Measurements from ENCODE around the gene ANKRD60. TPM values are rescaled to one million over a fixed set of nuclear protein-coding genes. Genes with fewer than 3 reads are reported as not detected.

Gene ANKRD60
- total and polyA plus RNA-seq, 8 donors: not detected

GRCh38 chr20:58264271-58264670 lies 35.8 kb upstream of the ANKRD60 start:
- Histone ChIP-seq H3K4me1 (no peaks in the 10 kb centered on the region), H3K27me3 (no peaks in the 10 kb centered on the region), H3K36me3 (peaks cover 8 to 86% (median 76%) of the 10 kb centered on the region in 4 donors), H3K27ac (no peak overlapping the region), H3K9me3 (no peaks in the 10 kb centered on the region), H3K4me3 (no peak overlapping the region)
- intact Hi-C loops (cut with DNase I; ENCODE audit: low total_unique reads): no loop called here
- TF ChIP-seq CTCF (IDR thresholded peaks at IDR 0.05) (no peak), POLR2AphosphoS5 (IDR thresholded peaks at IDR 0.05) (no peak), EP300 (IDR thresholded peaks at IDR 0.05) (no peak), POLR2A (IDR thresholded peaks at IDR 0.05) (no peak)
- no peak for DNase-seq
- WGBS, 5 donors: 80 to 98% (median 93%) methylated on average over 6 of the region's 6 CpGs

- no peaks in the 10 kb centered on the region for H3K27me3 ChIP-seq
- peaks cover 8 to 64% (median 53%) of the 10 kb centered on the region in 4 donors for H3K36me3 ChIP-seq
- intact Hi-C loops (cut with DNase I; ENCODE audit: low total_unique reads): no loop called here
- H3K9me3 ChIP-seq: no peaks in the 10 kb centered on the region
- TF ChIP-seq POLR2A (IDR thresholded peaks at IDR 0.05) (no peak), CTCF (IDR thresholded peaks at IDR 0.05) (no peak), EP300 (IDR thresholded peaks at IDR 0.05) (no peak), POLR2AphosphoS5 (IDR thresholded peaks at IDR 0.05) (no peak)
- H3K27ac ChIP-seq: no peak overlapping the region
- no peaks in the 10 kb centered on the region for H3K4me1 ChIP-seq
- H3K4me3 ChIP-seq: no peak overlapping the region
- DNase-seq: no peak
- 86 to 95% (median 89%) methylated on average over 3 of the region's 3 CpGs for WGBS, 5 donors
Observed at GRCh38 chr20:58261660-58262059, 33.2 kb upstream of the ANKRD60 start.

- intact Hi-C loops (cut with DNase I; ENCODE audit: low total_unique reads): no loop called here
- TF ChIP-seq POLR2AphosphoS5 (IDR thresholded peaks at IDR 0.05) (no peak), EP300 (IDR thresholded peaks at IDR 0.05) (no peak), CTCF (IDR thresholded peaks at IDR 0.05) (no peak), POLR2A (IDR thresholded peaks at IDR 0.05) (no peak)
- Histone ChIP-seq H3K4me3 (no peak overlapping the region), H3K9me3 (no peaks in the 10 kb centered on the region), H3K4me1 (no peaks in the 10 kb centered on the region), H3K27ac (no peak overlapping the region), H3K36me3 (peaks cover 2 to 48% (median 38%) of the 10 kb centered on the region in 4 donors), H3K27me3 (no peaks in the 10 kb centered on the region)
- DNase-seq: no peak
- 82 to 92% (median 89%) methylated on average over 5 of the region's 5 CpGs for WGBS, 5 donors
Observed at GRCh38 chr20:58260006-58260405, 31.6 kb upstream of the ANKRD60 start.

- DNase-seq: no peak
- H3K4me1 ChIP-seq: no peaks in the 10 kb centered on the region
- intact Hi-C loops (cut with DNase I; ENCODE audit: low total_unique reads): no loop called here
- TF ChIP-seq POLR2A (IDR thresholded peaks at IDR 0.05) (no peak), CTCF (IDR thresholded peaks at IDR 0.05) (no peak)
- no peak overlapping the region for H3K27ac ChIP-seq
- 82 to 94% (median 93%) methylated on average over 4 of the region's 4 CpGs for WGBS, 5 donors
- H3K36me3 ChIP-seq: peaks cover 0 to 17% (median 8%) of the 10 kb centered on the region in 4 donors
- no peaks in the 10 kb centered on the region for H3K9me3 ChIP-seq
- no peak overlapping the region for H3K4me3 ChIP-seq
- no peaks in the 10 kb centered on the region for H3K27me3 ChIP-seq
Observed at GRCh38 chr20:58256842-58257241, 28.4 kb upstream of the ANKRD60 start.
